ENCODE data around the gene MFAP3.

Gene MFAP3

GRCh38 chr5:154092356-154093141 lies 53.8 kb downstream of the MFAP3 start:
- DNase-seq (ENCODE audit: low read depth): peak; percentile 75

DNA sequence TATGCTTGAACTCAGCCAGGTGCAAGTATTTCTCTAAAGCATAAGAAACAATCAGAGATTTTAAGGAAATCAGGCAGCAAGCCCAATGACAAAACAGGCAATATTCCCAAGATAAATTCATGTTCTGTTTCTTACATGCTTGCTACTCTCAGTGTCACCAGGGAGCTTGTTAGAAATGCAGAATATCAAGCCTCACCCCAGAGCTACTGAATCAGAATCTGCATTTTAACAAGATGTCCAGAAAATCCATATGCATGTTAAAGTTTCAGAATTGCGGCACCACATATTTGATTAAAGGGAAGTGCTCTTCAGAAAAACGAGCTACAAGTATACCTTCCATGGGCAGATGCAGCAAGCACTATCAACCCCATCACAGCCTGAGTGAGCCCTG lies 54.4 kb downstream of the MFAP3 start:
- DNase-seq (ENCODE audit: low read depth): no peak

DNA sequence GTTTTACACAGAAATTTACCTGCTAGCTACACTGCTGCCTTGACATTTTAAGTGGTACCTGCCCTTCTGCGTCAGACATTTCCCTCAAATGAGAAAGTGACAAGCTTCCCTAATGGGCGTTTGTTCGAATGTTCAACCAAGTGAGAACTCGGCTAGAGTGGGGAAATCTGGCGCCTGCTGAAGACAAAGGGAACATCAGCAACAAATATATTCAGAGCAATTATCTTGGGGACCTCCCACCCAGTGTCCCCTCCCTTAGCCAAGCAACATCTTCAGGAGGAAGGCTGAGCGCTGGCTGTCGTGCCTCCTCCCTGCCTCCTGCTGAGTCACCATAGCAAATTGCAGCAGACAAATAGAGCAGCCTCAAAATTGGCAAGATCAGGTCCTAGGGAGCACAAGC lies 57.1 kb downstream of the MFAP3 start:
- no peak for DNase-seq (ENCODE audit: low read depth)

DNA sequence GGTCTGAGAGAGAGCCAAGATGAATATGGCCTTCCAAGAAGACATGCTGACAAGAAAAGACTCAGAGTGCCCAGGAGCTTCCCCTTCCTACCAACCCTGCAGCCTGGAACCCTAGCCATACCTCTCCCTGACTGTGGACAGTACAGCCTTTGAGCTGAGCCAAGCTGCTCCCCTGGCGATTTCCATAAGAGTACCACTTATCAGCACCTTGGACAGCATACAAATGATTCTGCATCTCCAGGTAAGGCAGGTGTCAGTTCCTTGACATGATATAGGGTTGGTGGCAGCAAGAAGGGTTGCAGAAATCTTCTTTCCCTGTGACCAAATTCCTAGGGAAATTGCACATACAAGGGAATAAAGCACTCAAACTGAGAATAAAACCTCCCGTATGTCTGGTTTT lies 58.3 kb downstream of the MFAP3 start:
- no peak for DNase-seq (ENCODE audit: low read depth)

DNA sequence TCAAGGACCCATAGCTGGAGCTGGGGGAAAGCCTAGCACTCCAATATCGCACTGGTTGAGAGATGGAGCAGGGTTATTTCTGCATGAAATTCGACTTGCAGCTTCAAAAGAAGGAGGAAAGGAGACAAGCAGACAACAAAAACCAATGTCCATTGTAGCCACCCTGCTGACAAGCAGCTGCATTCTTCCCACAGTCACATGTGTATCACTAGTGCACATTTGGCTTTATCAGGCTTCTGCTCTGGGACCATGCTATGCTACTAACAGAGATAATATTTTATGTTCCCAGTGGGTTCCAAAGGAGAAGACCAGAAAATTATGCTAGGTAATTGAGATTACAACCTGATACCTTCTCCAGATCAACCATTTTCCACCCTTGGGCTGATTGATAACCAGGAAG lies 59.7 kb downstream of the MFAP3 start:
- DNase-seq (ENCODE audit: low read depth): no peak

DNA sequence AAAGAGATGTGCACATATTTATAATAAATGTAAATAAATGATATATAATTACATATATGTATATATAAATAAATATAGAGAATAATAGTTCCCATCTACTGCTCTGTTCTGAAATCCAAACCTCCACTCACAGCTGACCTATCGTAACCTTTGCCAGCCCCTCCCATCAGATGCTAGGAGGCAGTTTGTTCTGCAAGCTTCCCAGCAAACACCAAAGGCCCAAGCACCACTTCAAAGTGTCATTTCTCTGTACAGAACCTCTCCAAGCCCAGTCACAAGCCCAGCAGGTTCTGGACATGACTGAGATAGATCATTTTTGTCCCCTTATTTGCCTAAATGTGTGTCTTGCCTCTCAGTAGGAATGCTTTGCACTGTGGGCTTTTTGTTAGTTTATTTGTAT lies 62.4 kb downstream of the MFAP3 start:
- no peak for DNase-seq (ENCODE audit: low read depth)

- no peak for DNase-seq (ENCODE audit: low read depth)
These were observed 64.5 kb downstream of the MFAP3 start for GRCh38 chr5:154103233-154103632.

Measured in GM04503 (cell line).